GM12892 (cell line): Measurements from ENCODE around the gene ANO1.

Experiments used
- POLR2A ChIP-seq: IDR thresholded peaks from 2 replicates; pipeline ENCODE4 v1.6.1; 2011; ENCODE audit warnings: low read depth, low read length, control low read depth
- POLR2AphosphoS5 ChIP-seq: IDR thresholded peaks from 2 replicates; pipeline ENCODE4 v1.6.1; 2011; ENCODE audit warnings: low read depth, low read length, control low read depth

GRCh38 chr11:70088735-70089250, 10.7 kb downstream of the ANO1 start:
- no peak for TF ChIP-seq POLR2AphosphoS5
- no peak for TF ChIP-seq POLR2A
